ENCODE results near the gene CDH22. TPM values are rescaled to one million over a fixed set of nuclear protein-coding genes. Genes with fewer than 3 reads are reported as not detected.

The CDH22 gene
- total RNA-seq, 1 experiment from 2014 or later: not detected

DNA sequence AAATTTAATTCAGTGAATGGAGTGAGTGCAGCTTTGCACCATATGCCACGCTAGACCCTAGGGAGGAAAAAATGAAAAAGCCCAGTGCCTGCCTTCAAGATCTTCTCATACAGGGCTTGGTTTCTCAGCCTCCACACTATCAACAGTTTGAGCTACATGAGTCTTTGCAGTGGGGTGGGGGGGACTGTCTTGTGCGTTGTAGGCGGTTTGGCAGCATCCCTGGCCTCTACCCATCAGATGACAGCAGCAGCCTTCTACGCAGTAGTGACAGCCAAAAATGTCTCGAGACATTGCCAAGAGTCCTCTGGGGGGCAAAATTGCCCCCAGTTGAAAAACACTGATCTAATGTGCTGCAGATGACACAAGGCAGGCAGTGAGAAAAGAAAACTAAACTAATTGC lies 6.2 kb downstream of the CDH22 start:
- no peak for DNase-seq (ENCODE audit: extremely low read depth, low read depth)

GRCh38 chr20:46300281-46300680 lies 8.0 kb downstream of the CDH22 start:
- DNase-seq (ENCODE audit: extremely low read depth, low read depth): no peak

DNA sequence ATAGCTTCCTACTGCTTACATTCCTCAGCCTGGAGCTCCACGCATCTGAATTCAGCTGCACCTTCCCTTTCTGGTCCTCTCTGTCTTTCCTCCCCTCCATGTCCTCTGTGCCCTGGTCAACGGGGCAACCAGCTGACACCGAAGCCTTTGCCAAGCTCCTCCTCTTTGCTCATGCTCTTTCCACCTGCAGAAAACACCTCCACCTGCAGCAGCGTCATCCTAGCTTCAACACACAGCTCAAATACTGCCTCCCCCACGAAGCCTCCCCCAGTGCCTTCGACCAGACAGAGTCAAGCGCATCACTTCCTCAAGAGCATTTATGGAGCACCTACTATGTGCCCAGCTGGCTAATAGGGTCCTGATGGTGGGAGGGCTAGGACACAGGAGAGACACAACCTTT lies 9.2 kb downstream of the CDH22 start:
- no peak for DNase-seq (ENCODE audit: extremely low read depth, low read depth)

DNA sequence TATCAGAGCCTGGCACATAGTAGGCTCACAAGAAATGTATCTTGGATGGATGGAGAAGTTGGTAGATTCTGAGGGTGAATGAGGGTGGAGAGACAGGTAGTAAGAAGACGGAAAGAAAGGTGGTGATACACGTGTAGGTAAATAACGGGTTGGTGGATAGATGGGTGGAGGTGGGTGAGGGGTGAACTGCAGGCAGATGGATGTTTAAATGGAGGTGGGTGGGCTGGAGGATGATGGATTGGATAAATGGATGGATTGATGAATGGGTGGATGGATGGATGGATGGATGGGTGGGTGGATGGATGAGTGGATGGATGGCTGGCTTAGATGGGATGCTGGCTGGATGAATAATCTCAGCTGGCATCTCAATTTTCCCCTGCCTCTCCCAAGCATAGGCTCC lies 9.9 kb downstream of the CDH22 start:
- DNase-seq (ENCODE audit: extremely low read depth, low read depth): no peak

DNA sequence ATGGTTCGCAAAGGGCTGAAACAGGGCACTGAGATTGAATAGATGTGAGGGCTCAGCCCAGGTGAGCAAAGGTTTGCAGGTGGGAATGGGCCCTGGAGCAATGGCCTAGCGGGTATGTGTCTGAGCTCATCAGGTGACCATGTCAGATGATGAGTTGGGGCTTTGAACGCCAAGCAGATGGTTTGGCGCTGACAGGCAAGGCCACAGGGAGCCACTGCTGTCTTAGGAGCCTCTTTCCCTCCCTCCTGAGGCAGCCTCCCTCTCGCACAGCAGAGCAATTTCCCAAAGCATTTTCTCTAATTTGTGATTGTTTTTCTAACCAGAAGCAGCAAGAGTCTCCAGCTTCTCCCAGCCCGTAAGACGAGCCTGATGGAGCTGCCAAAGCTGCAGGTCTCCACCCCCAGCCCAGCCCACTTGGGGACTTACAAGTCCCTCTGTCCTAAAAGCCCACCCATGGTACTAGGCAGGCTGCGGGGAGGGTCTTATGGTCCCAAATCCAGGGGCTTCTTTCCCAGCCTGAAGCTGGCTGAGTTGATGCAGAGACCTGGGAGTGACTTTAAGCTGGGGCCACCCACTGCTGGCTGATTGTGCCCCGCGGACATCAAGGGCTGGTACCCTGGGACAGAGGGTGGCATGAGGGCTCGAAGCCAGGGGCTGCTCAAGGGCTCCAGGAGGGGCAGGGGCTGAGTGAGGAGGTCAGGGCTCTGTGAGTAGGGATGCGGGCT lies 11.6 kb downstream of the CDH22 start:
- DNase-seq (ENCODE audit: extremely low read depth, low read depth): no peak

DNA sequence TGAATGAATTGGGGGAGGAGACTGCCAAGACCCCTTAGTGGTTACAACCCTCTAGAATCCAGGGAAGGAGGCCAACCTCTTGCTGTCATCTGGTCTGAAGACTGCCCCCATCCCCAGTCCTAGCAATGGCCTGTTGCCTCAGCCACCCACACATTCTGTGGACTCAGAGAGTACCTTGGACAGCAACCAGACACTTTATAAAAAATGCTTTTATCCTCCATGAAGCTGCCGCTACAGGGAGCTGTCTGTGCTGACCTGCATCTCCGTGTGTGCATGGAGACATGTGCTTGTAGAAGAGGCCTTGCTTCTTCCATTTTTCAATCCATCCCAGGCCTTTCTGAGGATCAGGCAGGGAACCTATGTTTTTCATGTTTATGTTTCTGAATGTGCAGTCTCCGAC lies 15.2 kb downstream of the CDH22 start:
- peak; percentile 37 for DNase-seq (ENCODE audit: extremely low read depth, low read depth)

DNA sequence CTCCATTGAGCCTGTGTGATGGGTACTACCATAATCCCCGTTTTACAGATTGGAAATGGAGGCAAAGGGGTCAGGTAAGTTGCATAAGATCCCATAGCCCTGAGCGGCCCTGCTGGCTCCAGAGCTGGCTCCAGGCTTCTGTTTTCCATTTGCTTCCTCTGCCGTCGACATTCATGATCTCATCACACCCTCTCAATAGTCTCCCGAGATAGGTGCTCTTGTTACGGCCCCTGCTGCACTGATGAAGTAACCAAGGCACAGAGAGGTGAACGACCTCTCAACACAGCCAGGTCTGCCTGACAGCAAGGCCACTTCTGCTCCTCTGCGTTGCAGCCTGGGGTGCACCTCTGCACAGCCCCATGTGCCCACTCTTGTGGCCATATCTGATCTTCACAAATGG lies 16.9 kb downstream of the CDH22 start:
- DNase-seq (ENCODE audit: extremely low read depth, low read depth): no peak

DNA sequence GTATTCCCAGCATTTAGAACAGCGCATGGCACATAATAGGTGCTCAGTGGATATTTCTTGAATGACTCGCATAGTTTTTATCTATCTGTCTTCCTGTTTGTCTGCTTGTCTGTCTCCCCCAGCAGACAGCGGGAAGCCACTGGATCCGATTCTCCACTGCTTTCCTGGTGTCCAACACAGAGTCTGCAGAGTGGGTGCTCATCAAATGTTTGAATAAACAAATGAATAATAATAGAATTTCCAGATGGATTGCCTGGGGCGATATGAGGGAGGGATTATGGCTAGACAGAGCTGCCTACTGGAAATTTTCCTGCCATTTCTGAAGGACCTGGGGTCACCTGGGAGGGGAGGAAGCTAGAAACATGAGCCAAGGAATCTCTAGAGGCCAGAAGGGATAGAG lies 18.9 kb downstream of the CDH22 start:
- no peak for DNase-seq (ENCODE audit: extremely low read depth, low read depth)

DNA sequence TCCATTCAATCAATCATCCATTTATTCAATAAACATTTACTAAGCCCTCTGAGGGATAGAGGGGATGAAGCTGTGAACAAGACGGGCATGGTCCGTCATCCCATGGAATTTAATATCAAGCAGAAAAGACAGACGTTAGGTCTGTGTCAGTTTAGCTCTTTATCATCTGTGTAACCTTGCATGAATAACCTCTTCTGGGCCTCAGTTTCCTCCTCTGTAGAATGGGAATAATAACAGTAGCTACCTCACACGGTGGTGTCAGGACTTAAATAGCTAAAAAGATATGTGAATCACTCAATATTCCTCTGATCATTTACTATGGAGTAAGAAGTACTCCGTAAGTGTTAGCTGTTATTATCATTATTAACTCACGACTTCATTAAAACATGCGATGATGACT lies 21.3 kb downstream of the CDH22 start:
- DNase-seq (ENCODE audit: extremely low read depth, low read depth): no peak

DNA sequence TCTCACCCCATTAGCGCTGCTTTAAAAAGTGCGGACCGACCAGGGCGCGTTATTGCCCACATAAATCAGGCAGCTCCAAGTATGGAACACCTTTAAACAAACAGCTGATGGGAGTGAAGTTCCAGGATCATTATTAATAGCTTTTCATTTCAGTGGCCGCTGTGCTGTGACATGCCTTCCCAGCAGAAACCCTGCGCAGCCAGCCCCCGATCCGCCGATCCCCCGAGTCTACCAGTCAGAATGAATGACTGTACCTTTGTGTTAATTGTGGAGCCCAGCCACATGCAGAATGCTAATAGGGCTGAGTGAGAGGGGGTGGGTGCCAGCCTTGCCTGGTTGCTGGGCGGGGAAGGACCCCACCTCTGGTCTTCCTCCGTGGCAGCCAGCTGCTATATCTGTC lies 21.9 kb downstream of the CDH22 start:
- no peak for DNase-seq (ENCODE audit: extremely low read depth, low read depth)

GRCh38 chr20:46285740-46286139 lies 22.6 kb downstream of the CDH22 start:
- no peak for DNase-seq (ENCODE audit: extremely low read depth, low read depth)

- DNase-seq (ENCODE audit: extremely low read depth, low read depth): no peak
Observed at GRCh38 chr20:46285072-46285471, 23.2 kb downstream of the CDH22 start.

DNA sequence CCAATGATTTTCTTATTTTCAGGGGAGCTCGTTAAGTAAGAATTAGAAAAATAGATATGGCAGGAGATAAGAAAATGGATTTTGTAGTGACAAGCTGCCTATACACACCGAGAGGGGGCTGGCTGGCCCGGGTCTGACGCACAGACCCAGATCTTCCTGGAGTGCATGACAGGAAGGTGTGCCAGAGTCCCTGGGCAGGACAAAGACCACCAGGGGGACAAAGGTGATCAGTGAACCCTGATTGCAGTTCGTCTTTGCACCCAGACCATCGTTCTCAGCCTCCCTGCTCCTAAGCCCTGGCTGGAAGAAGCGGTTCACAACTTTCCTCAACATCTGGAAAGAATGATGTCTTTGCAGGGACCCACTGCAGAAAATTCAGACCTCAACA lies 24.3 kb downstream of the CDH22 start:
- DNase-seq (ENCODE audit: extremely low read depth, low read depth): no peak

- no peak for DNase-seq (ENCODE audit: extremely low read depth, low read depth)
Observed at GRCh38 chr20:46283426-46284039, 24.8 kb downstream of the CDH22 start.

DNA sequence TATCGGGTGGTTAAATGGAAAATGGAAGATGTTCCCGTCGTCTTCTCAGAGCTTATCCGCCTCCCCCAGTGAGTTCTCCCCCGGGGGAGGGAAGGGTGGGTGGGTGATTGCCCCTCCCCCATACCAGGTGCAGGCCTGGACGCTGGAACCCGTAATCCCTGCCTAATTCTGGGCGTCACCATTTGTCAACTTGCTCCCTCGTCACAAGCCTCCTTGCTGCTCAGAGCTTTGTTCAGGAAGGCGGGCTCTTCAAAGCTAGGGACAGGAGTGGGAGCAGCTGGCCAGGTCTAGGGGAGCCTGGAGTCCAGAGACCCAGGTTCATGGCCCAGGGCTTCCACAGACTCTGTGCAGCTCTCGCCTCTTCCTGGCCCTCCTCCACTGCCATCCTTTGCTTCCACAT lies 25.6 kb downstream of the CDH22 start:
- no peak for DNase-seq (ENCODE audit: extremely low read depth, low read depth)

GRCh38 chr20:46279103-46279502 lies 29.2 kb downstream of the CDH22 start:
- no peak for DNase-seq (ENCODE audit: extremely low read depth, low read depth)

- no peak for DNase-seq (ENCODE audit: extremely low read depth, low read depth)
Observed at GRCh38 chr20:46277602-46278001, 30.7 kb downstream of the CDH22 start.

GRCh38 chr20:46276531-46276930 lies 31.8 kb downstream of the CDH22 start:
- DNase-seq (ENCODE audit: extremely low read depth, low read depth): no peak

GRCh38 chr20:46275091-46275490 lies 33.2 kb downstream of the CDH22 start:
- DNase-seq (ENCODE audit: extremely low read depth, low read depth): no peak

DNA sequence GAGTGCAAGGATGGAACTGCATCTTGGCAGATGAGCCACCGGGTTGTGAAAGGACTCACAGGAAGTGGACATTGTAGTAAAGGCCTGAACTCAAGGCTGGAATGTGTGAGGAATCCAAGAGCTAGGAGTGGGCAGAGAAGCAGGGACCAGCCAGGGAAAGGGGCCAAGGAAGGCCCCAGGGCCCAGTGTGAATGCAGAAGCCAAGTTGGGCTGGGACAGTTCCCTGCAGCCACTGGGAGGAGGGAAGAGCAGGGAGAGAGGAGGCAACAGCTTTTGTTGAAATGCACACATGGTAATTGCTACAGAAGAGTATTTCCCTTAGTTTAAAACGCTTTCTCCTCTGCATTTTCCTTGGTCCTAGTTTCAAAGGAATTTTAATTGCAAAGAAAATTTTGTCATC lies 34.6 kb downstream of the CDH22 start:
- DNase-seq (ENCODE audit: extremely low read depth, low read depth): no peak

DNA sequence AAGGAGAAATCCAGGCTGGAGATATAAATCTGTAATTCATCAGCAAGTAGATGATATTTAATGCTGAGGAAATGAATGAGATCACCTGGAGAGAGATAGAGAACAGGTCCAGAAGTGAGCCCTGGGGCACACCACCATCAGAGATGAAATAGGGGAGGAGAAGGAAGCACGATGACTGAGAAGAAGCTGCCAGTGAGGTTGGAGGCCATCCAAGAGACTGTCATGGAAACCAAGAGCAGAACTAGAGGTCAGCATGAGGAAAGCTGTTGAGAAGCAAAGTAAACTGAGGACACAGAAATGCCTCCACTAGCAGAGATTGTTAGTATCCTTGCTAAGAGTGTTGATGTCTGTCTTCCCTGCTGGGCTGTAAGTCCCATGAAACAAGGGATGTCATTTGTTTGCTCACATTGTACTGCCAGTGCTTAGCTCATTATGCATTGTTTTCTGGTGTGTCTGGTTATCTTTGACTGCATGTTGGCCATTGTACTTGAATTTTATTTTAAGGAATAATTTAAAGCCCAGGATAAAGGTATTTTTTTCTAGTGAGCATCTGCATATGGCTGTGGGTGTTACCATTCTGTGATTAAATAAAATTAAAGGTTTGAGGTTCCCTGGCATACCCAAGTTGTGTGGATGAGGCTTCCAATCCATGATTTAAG lies 35.8 kb downstream of the CDH22 start:
- no peak for DNase-seq (ENCODE audit: extremely low read depth, low read depth)

Measured in NCI-H460 (cell line).